Rectal smooth muscle tissue (tissue), 1 donor: ENCODE results near the gene AKAP6.

ENCODE experiments used
- H3K27ac ChIP-seq: one replicate; pipeline ENCODE4 v1.7.0; 2013; ENCODE audit warnings: low read depth, low read length, inconsistent platforms
- H3K27me3 ChIP-seq: one replicate; pipeline ENCODE4 v1.7.0; 2013; ENCODE audit warnings: low read length; ENCODE audit not compliant: control insufficient read depth, insufficient read depth
- H3K36me3 ChIP-seq: one replicate; pipeline ENCODE4 v1.7.0; 2013; ENCODE audit warnings: low read length; ENCODE audit not compliant: control insufficient read depth, insufficient read depth
- H3K4me1 ChIP-seq: one replicate; pipeline ENCODE4 v1.7.0; 2013; ENCODE audit warnings: low read length; ENCODE audit not compliant: control insufficient read depth, insufficient read depth
- H3K4me3 ChIP-seq: one replicate; pipeline ENCODE4 v1.7.0; 2013; ENCODE audit warnings: low read length
- H3K9ac ChIP-seq: one replicate; pipeline ENCODE4 v1.7.0; 2013; ENCODE audit warnings: low read length

The AKAP6 gene

DNA sequence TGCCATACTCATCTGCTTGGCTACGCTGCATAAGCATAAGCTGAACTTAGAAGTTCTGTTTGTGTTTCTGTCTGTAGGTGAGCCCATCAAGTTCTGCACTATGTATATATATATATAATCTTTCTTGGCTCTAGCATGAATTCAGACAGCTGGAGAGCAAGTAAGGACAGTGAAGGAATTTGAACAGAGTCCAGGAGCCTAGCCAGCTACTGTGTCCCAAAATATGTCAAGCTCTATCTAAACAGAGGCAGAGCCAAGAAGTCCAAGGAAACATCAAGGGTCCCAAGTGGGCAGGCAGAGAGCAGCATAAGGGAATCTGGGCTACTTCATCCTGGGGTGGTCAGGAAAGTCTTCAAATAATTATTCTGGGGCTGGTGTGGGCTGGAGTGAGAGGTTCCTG is 491.1 kb downstream of the AKAP6 start:
- H3K4me1 ChIP-seq: no peaks in the 10 kb centered on the region
- no peak overlapping the region for H3K9ac ChIP-seq
- H3K27ac ChIP-seq: no peak overlapping the region
- no peak overlapping the region for H3K4me3 ChIP-seq
- H3K36me3 ChIP-seq: no peaks in the 10 kb centered on the region
- no peaks in the 10 kb centered on the region for H3K27me3 ChIP-seq

DNA sequence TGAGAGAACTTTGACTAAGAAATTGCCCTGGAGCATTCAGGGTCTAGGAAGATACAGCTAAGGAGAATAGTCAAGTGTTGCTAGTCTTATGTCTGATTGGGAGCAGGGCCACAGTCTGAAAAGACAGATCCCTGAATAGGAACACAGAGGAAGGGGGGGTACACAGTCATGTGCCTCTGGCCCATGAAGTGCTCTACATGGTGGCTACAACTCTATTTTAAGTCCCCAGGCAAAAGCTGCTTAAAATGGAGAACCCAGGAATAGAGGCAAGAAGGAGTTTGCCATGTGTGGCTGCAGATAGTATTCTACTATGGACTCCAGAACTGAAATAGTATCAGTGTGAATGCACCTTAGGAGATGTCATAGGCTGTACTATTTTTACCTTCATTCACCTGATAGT is 491.6 kb downstream of the AKAP6 start:
- no peak overlapping the region for H3K9ac ChIP-seq
- no peak overlapping the region for H3K27ac ChIP-seq
- H3K27me3 ChIP-seq: no peaks in the 10 kb centered on the region
- no peaks in the 10 kb centered on the region for H3K36me3 ChIP-seq
- H3K4me1 ChIP-seq: no peaks in the 10 kb centered on the region
- no peak overlapping the region for H3K4me3 ChIP-seq

DNA sequence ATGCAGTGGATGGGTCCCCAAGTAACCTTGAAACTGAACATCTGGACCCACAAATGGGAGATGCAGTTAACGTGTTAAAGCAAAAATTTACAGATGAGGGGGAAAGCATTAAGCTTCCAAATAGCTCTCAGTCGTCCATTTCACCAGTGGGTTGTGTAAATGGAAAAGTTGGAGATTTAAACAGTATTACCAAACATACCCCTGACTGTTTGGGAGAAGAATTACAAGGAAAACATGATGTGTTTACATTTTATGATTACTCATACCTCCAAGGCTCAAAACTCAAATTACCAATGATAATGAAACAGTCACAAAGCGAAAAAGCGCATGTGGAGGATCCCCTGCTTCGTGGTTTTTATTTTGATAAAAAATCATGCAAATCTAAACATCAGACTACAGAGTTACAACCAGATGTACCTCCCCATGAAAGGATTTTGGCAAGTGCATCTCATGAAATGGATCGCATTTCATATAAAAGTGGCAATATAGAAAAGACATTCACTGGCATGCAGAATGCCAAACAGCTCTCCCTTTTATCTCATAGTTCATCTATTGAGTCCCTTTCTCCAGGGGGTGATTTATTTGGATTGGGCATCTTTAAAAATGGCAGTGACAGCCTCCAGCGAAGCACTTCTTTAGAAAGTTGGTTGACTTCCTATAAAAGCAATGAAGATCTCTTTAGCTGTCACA is 493.0 kb downstream of the AKAP6 start:
- Histone ChIP-seq H3K4me1 (no peaks in the 10 kb centered on the region), H3K9ac (no peak overlapping the region), H3K27ac (no peak overlapping the region), H3K36me3 (no peaks in the 10 kb centered on the region), H3K27me3 (no peaks in the 10 kb centered on the region), H3K4me3 (no peak overlapping the region)

DNA sequence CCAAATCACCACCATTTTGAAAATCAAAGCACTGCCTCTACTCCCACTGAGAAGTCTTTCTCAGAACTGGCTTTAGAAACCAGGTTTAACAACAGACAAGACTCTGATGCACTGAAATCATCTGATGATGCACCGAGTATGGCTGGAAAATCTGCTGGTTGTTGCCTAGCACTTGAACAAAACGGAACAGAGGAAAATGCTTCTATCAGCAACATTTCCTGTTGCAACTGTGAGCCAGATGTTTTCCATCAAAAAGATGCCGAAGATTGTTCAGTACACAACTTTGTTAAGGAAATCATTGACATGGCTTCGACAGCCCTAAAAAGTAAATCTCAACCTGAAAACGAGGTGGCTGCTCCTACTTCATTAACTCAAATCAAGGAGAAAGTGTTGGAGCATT is 494.6 kb downstream of the AKAP6 start:
- Histone ChIP-seq H3K27ac (no peak overlapping the region), H3K9ac (no peak overlapping the region), H3K4me3 (no peak overlapping the region), H3K27me3 (no peaks in the 10 kb centered on the region), H3K36me3 (no peaks in the 10 kb centered on the region), H3K4me1 (no peaks in the 10 kb centered on the region)

DNA sequence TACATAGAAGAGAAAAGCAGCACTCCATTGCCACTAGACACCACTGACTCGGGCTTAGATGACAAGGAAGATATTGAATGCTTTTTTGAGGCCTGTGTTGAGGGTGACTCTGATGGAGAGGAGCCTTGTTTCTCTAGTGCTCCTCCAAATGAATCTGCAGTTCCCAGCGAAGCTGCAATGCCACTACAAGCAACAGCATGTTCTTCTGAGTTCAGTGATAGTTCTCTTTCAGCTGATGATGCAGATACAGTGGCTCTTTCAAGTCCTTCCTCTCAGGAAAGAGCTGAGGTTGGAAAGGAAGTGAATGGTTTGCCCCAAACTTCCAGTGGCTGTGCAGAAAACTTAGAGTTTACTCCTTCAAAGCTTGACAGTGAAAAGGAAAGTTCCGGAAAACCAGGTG is 495.1 kb downstream of the AKAP6 start:
- H3K4me1 ChIP-seq: no peaks in the 10 kb centered on the region
- H3K36me3 ChIP-seq: no peaks in the 10 kb centered on the region
- no peaks in the 10 kb centered on the region for H3K27me3 ChIP-seq
- no peak overlapping the region for H3K27ac ChIP-seq
- H3K4me3 ChIP-seq: no peak overlapping the region
- H3K9ac ChIP-seq: no peak overlapping the region

DNA sequence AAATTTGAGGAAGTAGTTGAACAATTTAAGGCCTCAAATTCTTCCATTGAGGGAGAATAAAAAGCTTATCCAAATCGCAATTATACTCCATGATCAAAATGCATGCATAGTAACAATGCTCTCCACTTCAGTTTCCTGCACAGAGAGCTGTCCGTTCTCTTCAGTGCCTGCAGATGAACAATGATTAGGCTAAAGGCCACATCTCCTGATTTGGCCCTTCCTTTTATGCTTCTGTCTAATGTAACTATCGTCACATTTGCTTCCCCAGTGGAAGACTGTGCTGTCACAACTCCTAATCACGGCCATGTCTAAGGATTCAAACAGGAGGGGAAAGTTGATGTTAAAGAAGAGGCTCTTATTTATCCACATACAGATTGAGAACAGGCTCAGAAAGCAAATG is 496.0 kb downstream of the AKAP6 start:
- Histone ChIP-seq H3K4me1 (no peaks in the 10 kb centered on the region), H3K4me3 (no peak overlapping the region), H3K9ac (no peak overlapping the region), H3K27me3 (no peaks in the 10 kb centered on the region), H3K36me3 (no peaks in the 10 kb centered on the region), H3K27ac (no peak overlapping the region)

DNA sequence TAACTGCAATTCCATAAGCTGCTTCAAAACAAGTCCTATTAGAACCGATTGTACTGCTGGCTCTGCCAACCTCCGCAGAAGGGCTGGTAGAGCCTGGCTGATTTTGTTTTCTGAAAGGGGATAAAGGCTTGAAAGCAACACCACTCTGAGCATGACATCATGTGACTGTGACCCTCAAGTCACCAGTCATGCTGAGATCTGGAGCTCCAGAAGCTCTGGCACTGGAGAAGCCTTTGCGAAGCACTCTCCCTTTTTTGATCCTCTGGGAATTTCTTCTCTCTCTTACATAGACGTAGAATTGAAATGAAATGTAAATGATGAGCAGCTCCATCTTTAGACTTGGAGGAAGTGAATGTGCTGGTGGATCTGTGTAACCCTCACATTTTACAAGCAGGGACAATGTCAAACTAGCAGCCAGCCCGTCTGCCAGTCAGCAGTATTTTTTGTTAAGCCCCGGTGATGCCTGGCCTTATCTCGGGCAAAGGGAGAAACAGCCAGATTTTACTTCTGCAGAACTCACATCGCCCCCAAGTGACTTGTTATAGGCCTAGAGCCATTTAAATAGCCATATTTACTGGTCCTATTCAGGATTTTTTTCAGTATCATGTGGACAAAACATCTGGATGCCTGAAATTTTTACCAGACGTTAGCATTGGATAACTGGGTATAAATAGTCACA is 497.4 kb downstream of the AKAP6 start:
- no peaks in the 10 kb centered on the region for H3K4me1 ChIP-seq
- H3K27me3 ChIP-seq: no peaks in the 10 kb centered on the region
- H3K36me3 ChIP-seq: no peaks in the 10 kb centered on the region
- no peak overlapping the region for H3K9ac ChIP-seq
- no peak overlapping the region for H3K4me3 ChIP-seq
- no peak overlapping the region for H3K27ac ChIP-seq

DNA sequence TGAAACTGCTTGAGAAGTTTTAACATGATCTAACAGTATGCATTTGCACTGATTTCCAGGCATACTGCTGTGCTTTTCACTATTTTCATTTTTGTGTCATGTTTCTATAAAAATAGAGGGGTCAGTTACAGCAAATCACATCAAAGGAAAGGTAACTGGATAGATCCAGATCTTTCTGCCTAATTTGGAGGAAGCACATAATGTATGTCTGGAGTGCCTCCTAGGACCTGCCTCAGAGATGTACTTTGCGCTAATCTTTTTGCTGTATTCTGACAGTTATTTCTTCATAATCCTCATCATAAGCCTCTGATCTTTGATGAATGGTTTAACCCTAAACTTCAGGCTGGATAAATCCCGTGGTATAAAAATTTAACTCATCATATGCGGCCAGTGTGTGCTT is 498.4 kb downstream of the AKAP6 start:
- Histone ChIP-seq H3K27me3 (no peaks in the 10 kb centered on the region), H3K36me3 (no peaks in the 10 kb centered on the region), H3K4me3 (no peak overlapping the region), H3K4me1 (no peaks in the 10 kb centered on the region), H3K27ac (no peak overlapping the region), H3K9ac (no peak overlapping the region)

DNA sequence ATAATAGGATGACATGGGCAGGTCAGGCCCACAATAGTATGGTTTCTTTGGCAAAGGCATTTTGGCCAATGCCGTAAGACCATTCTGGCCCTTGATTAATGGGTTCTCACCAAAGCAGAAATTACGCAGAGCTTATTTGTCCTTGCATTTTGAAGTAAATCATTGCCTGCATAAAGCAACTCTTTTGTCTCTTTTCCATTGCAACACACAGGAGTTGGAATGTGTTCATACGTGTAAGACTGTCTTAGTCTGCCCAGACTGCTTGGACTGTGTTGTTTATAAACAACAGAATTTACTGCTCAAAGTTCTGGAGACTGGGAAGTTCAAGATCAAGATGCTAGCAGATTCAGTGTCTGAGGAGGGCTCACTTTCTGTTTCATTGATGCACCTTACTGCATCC is 506.8 kb downstream of the AKAP6 start:
- no peaks in the 10 kb centered on the region for H3K4me1 ChIP-seq
- no peaks in the 10 kb centered on the region for H3K27me3 ChIP-seq
- no peak overlapping the region for H3K9ac ChIP-seq
- H3K27ac ChIP-seq: no peak overlapping the region
- H3K36me3 ChIP-seq: no peaks in the 10 kb centered on the region
- H3K4me3 ChIP-seq: no peak overlapping the region

DNA sequence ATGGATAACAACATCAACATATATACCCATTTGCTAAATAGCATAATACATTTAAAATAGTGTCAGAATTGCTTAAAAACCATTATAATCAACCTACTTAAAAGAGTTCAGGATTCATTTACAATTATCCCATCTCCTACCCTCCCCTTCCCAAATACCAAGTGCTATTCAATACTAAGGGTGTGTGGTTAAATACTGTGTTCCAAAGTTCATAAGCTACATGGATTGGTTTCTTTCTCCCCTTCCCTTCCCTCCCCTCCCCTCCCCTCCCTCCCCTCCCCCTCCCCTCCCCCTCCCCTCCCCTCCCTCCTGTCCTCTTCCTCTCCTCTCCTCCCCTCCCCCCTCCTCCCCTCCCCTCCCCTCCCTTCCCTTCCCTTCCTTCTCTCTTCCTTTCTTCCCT is 512.6 kb downstream of the AKAP6 start:
- no peaks in the 10 kb centered on the region for H3K27me3 ChIP-seq

DNA sequence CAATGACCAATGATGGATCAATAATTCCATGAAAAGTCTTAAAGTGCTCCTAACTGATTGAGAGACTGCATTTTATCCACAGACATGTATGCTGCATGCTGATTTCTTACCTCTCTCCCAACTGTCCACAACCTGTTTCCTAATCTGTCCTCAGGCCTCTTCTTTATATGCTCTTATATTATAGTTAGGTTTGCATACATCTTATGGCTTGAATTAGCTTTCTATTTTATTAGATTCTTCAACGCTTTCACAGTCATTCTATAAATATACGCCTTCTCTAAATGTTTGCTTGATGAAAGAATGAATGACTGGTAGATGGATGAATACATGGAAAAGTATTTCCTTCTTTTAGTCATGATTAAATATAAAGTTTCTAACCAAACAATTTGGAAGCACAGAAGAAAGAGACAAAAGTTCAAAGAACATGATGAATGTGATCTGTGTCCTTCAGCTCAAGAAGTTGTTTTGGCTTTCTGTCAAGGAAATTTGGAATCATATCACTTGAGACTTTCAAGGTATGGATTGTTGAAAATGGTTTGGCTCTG is 517.8 kb downstream of the AKAP6 start:
- Histone ChIP-seq H3K4me1 (no peaks in the 10 kb centered on the region), H3K36me3 (no peaks in the 10 kb centered on the region), H3K27ac (no peak overlapping the region), H3K4me3 (no peak overlapping the region), H3K9ac (no peak overlapping the region), H3K27me3 (no peaks in the 10 kb centered on the region)

More for the DNA sequence above, 512.6 kb downstream of the AKAP6 start:
- Histone ChIP-seq H3K36me3 (no peaks in the 10 kb centered on the region), H3K9ac (no peak overlapping the region), H3K4me1 (no peaks in the 10 kb centered on the region), H3K27ac (no peak overlapping the region), H3K4me3 (no peak overlapping the region)

DNA sequence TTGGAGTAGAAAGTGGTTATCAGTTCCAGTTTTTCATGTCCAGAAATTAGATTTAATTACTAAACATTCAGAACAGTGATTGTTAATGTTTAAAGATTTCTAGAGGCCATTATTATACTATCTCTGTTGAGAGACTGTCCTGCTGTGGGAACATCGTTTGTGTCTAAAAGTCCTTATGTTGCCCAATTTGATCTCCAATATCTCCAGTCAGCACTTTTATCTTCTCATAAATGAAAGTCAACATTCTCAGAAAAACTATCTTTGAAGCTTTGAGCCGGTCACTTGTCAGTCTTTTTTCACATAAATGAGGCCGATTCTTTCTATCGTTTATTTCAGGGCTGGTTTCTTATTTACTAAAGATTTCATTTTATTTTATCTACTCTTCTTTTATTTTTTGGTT is 518.8 kb downstream of the AKAP6 start:
- H3K4me3 ChIP-seq: no peak overlapping the region
- H3K9ac ChIP-seq: no peak overlapping the region
- no peaks in the 10 kb centered on the region for H3K4me1 ChIP-seq
- no peaks in the 10 kb centered on the region for H3K27me3 ChIP-seq
- no peak overlapping the region for H3K27ac ChIP-seq
- no peaks in the 10 kb centered on the region for H3K36me3 ChIP-seq

DNA sequence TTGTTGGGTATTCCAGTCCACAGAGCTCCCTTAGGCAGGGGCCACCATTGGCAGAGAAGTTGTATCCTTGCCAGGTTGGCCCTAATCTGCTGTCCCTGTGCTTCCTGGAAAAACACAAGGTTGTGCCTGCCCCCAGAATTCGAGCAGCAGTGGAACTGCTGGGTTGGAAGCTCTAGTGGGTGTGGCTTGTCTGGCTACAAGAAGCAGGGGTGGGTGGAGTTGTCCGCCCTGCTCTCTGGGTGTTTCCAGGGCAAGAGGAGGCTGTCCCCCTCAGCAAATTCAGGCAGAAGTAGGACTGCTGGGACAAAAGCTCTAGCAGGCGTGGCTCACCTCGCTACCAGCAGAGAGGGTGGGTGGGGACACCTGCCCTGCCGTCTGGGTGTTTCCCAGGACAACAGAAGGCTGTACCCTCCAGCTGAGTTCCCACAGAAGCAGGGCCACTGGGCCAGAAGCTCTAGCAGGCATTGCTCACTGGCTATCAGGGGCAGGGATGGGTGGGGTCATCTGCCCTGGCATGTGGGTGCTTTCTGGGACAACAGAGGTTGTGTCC is 536.8 kb downstream of the AKAP6 start:
- Histone ChIP-seq H3K27ac (no peak overlapping the region), H3K36me3 (no peaks in the 10 kb centered on the region), H3K27me3 (no peaks in the 10 kb centered on the region), H3K4me1 (no peaks in the 10 kb centered on the region), H3K9ac (no peak overlapping the region), H3K4me3 (no peak overlapping the region)
